ENCODE data around the gene ZNF593. TPM values are rescaled to one million over a fixed set of nuclear protein-coding genes. Genes with fewer than 3 reads are reported as not detected.

Gene ZNF593
- total and polyA plus RNA-seq, 9 of the 15 experiments (the other 6 are each of a cell fraction or from before 2014, with no cell fraction given), result 9.8 to 334 (median 48.2) TPM

DNA sequence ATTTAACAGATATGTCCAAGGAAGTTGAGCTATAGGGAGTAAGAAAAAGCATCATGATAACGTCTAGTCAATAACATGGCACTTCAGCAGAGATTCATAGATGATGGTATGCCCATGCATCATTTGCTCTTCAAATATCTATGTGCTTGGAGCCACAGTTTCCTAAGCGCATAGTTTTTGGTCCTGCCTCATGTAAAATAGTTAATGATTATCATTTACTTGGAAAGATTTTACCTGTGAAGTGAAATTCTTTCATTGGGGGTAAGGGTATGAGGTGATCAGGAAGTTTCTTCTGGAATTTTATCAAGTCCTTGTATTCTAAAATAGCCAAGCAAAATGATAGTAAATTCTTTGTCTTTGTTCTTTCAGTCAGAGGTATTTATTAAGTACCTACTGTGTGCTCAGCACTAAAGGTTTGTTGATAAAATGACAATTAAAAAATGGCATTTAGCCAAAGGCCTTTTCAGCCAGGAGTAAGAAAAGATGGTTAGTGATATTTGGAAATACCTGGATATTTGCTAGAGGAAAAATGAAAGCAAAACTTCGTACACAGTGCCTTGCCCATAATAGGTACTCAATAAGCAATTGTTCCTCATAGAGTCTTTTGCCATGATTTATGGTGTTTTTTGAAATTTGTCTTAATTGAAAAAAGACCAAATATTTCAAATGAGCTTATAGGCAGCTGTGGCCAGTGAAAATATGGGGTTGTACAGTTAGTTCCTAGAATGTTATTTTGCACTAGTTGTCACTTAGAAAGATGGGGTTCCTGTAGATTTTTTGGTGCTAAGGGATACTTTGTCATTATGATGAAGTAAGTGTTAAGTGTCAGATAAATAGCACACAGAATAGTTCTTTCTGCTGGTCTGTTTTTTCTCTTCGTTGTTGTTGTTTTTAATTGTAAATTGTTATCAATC, 45.0 kb upstream of the ZNF593 start:
- ATAC-seq, result no peak
- TF ChIP-seq ZNF644 (tag; IDR thresholded peaks at IDR 0.05; ENCODE audit: low read depth) (peak; percentile 49; the same call in 1 of the 2 replicates), ZNF444 (CRISPR knock-in tag; IDR thresholded peaks at IDR 0.05) (0 out of 2 replicates have a peak, but pooled peaks have one; percentile 28), ZNF398 (CRISPR knock-in tag; IDR thresholded peaks at IDR 0.05) (peak; percentile 77), ZNF740 (CRISPR knock-in tag; IDR thresholded peaks at IDR 0.05) (no peak), ZNF740 (tag; IDR thresholded peaks at IDR 0.05) (peak in 1 of 2 experiments; percentile 75; a peak in 2 of 4 replicates), ZNF23 (CRISPR knock-in tag; IDR thresholded peaks at IDR 0.05) (peak; percentile 73), IFI16 (CRISPR knock-in tag; IDR thresholded peaks at IDR 0.05) (peak; percentile 82; the same call in 1 of the 2 replicates), ADNP (tag; IDR thresholded peaks at IDR 0.05) (peak; percentile 69; the same call in 1 of the 2 replicates), STAT5A (IDR thresholded peaks at IDR 0.05; ENCODE audit: borderline replicate concordance, low read length) (no peak)
- TF ChIP-seq, protein P1, sequence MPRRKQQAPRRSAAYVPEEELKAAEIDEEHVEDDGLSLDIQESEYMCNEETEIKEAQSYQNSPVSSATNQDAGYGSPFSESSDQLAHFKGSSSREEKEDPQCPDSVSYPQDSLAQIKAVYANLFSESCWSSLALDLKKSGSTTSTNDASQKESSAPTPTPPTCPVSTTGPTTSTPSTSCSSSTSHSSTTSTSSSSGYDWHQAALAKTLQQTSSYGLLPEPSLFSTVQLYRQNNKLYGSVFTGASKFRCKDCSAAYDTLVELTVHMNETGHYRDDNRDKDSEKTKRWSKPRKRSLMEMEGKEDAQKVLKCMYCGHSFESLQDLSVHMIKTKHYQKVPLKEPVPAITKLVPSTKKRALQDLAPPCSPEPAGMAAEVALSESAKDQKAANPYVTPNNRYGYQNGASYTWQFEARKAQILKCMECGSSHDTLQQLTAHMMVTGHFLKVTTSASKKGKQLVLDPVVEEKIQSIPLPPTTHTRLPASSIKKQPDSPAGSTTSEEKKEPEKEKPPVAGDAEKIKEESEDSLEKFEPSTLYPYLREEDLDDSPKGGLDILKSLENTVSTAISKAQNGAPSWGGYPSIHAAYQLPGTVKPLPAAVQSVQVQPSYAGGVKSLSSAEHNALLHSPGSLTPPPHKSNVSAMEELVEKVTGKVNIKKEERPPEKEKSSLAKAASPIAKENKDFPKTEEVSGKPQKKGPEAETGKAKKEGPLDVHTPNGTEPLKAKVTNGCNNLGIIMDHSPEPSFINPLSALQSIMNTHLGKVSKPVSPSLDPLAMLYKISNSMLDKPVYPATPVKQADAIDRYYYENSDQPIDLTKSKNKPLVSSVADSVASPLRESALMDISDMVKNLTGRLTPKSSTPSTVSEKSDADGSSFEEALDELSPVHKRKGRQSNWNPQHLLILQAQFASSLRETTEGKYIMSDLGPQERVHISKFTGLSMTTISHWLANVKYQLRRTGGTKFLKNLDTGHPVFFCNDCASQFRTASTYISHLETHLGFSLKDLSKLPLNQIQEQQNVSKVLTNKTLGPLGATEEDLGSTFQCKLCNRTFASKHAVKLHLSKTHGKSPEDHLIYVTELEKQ (CRISPR knock-in tag; IDR thresholded peaks at IDR 0.05), result peak; percentile 51; the same call in 1 of the 2 replicates

More for the DNA sequence above, 45.0 kb upstream of the ZNF593 start:
- ChIA-PET POLR2A (interaction anchor here (1.1 to 13.3 kb wide), 6 partner anchors 11 to 347 kb away, joined by 3 to 237 read pairs (median 8); partner anchors contain the start of genes HMGN2 and PDIK1L), CTCF (ENCODE audit: low intra/inter-chr PET ratio) (no interaction called here)
- in situ Hi-C loops (cut with MboI) (no loop called here), intact Hi-C loops (cut with micrococcal nuclease) (no loop called here)
- Histone ChIP-seq H3K4me3 (no peak overlapping the region), H3K9me1 (ENCODE audit: control insufficient read depth, insufficient read depth, low read length) (no peaks in the 10 kb centered on the region), H3K27ac (ENCODE audit: extremely low read depth, low read depth, low read length) (peak overlapping the region; percentile 99), H3K27me3 (ENCODE audit: control insufficient read depth in 2 of 2, insufficient read depth in 2 of 2, low read length in 2 of 2) (no peaks in the 10 kb centered on the region), H3K9me3 (replicated peaks; ENCODE audit: control insufficient read depth, insufficient read depth, low read depth, low read length) (no peaks in the 10 kb centered on the region), H3K36me3 (ENCODE audit: control insufficient read depth, insufficient read depth, low read length) (peaks cover 42% of the 10 kb centered on the region), H3K4me1 (replicated peaks in 1 of 2; ENCODE audit: control insufficient read depth in 2 of 2, insufficient read depth in 2 of 2, low read length in 2 of 2) (peaks cover 25 to 79% of the 10 kb centered on the region in 2 experiments), H3K79me2 (ENCODE audit: control insufficient read depth, insufficient read depth, low read length) (peaks cover 72% of the 10 kb centered on the region), H3K9ac (ENCODE audit: insufficient read depth in 1 of 2, low read depth in 2 of 2, low read length in 2 of 2) (peak overlapping the region in 1 of 2 experiments; percentile 97; a peak in 2 of 4 replicates), H4K20me1 (replicated peaks; ENCODE audit: control insufficient read depth, insufficient read depth, low read length) (no peaks in the 10 kb centered on the region), H3K4me2 (ENCODE audit: insufficient read depth, low read length) (peak overlapping the region; percentile 41), H2AFZ (ENCODE audit: low read depth, low read length) (no peak overlapping the region)
- WGBS (ENCODE audit: insufficient coverage, low coverage, missing lambda C conversion rate), result 39% methylated on average over 4 of the region's 4 CpGs
- FAIRE-seq (no peak), DNase-seq (ENCODE audit: extremely low read depth in 1 of 4, low spot score in 3 of 4) (no peak)
- no TSS peak for BruUV-seq (replicated peaks)
